HG03460 (cell line): ENCODE results near the gene AFF3.

Source experiments
- ATAC-seq: cut with Tn5 transposase; IDR thresholded peaks from one replicate; pipeline ENCODE4 v1.9.1; 2021; ENCODE audit not compliant: unreplicated experiment

AFF3 gene

DNA sequence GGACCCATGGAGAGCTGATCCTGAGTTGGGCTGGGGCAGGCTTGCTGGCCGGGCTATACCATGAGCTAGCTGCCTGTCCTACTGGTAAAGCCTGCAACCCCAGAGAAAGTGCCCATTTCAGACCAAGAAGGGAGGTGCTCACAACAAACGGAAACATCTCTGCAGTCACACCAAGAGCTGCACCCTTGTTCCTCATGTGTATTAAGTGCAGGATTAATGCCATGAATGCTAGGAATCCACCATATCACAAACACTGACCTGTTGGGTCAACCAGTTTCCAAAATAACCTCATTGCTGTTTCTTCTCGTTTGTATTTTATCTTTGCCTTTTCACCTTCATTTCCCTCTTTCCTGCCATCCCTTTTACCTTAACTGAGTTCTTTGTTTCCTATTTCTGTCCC is 69.9 kb downstream of the AFF3 start:
- no peak for ATAC-seq

DNA sequence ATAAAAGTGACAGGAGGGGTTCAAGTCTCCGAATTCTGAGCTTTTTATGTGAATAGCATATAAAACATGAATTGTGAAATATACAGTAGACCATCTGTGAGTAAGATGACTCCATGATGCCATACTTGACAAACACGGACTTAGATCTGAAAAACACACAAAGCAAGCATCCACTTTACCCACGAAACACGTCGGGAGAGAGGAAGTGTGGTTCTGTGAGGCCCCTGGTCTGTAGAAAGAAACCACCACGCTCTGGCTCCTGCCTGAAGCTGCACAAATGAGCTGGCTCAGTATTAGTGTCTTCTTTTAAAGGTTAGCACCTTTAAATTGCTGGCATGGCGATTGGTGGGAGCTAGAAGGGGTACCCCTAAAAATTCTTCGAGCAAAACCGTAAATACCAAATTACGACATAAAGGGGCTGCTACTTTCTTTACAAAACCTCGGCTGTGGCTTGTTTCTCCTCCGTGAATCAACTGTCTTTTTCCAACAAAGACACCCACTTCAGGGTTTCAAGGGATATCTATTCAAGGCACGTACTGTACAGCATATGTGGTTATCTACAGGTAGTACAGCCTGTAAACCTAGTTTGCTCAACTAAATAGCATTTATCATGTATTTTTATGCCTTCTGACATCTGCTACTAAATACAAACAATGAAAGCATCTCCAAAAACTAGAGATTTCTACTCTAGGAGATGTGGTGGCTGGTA is 70.9 kb downstream of the AFF3 start:
- no peak for ATAC-seq

DNA sequence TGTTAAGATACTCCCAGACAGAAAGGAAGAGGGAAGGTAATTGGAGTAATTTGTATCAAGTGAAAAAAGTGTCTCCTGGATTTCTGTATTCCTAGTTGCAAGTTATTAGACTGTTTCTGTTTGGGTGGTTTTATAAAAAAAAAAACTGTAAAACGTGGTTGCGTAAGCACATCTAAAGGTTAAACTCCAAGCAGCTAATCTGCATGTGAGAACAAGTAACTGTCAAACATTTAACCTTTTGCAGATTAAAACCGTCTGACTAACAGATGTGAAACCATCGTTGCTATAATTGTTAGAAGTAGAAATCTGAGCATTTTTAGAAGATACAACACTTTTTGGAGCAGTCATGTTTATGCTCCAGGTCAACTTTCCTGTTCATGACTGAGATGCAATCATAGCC is 72.3 kb downstream of the AFF3 start:
- ATAC-seq, result no peak

DNA sequence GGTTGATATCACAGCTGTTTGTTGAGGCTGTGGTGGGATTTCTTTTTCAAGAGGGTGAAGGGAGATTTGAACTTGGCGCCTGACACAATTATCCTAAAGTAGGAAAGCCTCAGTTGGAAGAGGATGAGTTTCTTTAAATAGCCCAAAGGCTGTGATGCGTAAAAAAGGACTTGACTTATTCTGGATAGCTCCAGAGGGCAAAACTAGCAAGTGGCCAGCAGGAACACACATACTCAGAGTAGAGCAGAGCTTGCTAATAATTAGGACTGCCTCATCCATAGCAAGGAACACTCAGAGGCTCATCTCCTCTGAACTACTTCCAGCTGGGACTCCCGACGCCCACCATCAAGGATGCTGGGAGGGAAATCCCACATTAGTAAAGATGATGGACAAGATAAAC is 74.0 kb downstream of the AFF3 start:
- ATAC-seq, result no peak

DNA sequence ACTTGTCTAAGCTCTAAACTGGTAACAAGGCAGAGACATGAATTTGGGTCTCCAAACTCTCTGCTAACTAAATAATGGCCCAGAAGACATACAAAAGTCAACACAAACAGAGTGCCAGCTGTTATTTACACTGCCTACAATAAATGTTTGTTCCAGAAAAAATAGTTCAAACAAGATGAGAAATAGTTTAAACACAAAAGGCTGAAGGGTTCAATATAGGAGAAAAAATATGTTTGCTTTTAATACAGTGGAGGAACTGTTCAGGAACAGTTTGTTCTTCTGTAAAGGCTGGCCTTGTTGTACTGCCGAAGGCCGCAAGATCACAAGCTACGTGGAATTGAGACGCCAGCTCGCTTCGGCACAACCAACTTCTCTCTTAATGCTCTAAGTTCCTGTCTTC is 74.6 kb downstream of the AFF3 start:
- no peak for ATAC-seq

DNA sequence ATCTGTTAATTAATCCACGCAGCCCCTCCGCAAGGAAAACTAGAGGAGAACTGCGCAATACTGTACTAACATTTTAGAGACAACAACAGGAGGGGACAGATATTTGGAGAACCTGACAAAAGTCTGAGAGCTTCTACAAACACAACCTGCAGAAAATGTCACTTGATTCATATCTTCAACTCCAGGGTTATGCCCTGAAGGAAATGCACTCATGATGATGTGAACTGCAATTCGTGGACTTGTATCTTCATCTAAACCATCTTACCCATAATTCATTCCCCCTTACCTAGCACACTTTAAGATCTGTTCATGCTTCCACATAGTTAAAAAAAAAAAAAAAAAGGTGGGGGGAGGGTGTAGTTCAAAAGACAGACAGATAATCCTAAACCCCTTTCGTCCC is 75.5 kb downstream of the AFF3 start:
- no peak for ATAC-seq

DNA sequence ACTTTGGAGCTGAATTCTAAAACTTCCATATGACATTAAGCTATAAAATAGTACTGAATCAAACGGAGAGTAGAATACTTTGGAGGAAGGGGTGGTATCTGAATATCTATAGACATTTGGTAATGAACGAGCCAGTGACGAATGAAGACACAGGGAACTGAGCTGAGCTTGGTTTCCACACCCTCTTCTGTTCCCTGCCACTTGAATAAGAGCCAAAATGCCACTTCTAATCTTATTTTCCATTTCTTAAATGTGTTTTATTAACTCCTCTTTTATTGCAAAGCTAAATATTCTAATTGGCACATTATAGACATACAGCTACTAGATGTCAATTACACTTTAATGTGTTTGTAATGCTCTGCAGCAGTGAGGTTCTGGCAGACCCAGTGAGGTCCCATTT is 76.1 kb downstream of the AFF3 start:
- no peak for ATAC-seq

DNA sequence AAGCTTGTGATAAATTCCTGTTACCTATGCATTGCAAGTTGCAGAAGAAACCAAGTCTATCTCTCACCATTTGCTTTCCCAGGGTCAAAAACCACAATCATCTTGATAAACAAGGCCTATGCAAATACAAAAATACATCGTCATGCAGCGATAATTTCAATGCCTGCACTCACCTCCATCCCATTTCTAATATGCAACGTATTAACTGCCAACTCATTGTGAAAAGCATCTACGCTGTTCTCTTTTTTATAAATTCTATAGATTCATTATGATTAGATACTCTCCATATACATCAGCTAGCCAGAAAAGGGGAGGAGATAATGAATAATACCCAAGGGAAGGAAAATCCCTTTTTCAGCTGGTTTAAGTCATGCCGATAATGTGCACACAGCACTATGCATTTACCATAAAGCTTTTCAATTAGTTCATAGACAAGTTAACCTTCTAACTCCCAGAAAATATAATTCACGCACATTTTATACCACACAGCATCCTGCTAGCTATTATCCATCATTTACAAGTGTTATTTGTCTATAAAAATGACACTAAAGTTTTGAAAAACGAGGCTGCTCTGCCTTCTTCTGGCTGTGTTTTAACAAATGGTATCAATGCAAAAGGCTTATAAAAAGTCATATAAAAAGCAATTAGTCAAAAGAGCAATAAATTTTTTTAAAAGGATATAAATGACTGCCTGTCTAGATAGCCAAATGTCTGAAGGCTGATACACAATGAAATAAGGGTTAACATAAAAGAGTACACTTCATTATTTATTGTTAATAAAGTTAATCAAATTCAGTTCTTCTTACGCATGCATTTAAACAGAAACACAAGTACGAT is 77.6 kb downstream of the AFF3 start:
- no peak for ATAC-seq

DNA sequence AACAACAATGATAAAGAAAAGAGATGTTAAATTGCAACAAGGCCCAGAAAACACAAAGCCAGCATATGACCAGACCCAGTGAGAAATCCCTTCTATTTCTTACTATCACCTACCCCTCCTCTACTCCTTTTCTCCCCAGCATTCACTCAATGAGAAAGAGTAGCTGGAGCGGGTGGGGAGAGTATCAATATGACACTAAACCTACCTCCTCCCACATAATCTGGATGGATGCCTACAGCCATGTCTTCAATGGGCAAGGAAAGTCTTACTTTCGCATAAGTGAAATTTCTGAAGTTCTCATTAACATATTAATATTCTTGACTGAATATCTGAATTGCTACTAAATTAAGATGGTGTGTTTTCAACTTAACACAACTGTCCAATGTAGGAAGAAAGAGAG is 78.2 kb downstream of the AFF3 start:
- no peak for ATAC-seq

DNA sequence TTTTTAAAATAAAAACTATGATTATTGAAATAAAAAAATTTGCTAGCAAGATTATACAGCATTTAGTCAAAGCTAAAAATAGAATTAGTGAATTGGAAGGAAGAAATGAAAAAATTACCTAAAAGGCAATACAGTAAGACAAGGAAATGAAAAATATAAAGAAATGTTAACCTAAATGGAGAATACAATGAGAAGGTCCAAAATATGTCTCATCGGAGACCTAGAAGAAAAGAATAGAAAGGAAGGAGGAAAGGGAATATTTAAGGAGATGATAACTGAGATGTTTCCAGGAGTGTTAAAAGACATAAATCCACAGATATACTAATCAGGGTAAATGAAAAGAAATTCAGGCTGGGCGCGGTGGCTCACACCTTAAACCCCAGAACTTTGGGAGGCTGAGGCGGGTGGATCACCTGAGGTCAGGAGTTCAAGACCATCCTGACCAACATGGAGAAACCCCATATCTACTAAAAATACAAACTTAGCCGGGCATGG is 78.9 kb downstream of the AFF3 start:
- ATAC-seq, result no peak

DNA sequence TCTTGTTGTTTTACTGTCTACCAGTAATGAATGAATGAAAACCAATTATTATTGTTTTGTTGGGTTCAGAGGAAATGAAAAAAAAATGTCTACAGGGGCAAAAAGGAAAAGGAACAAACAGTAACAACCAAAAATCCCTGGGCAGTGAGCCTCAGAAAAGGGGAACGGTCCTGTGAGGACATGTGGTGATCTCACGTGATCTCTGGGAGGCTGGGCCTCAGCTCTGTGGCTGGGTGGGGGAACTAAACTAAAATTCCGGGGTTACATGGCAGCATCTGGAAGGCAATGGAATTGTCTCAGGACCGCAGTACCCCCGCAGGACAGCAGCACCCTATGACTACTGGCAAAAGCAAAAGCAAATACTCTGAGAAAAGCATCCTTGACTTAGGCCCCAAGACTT is 80.1 kb downstream of the AFF3 start:
- no peak for ATAC-seq

DNA sequence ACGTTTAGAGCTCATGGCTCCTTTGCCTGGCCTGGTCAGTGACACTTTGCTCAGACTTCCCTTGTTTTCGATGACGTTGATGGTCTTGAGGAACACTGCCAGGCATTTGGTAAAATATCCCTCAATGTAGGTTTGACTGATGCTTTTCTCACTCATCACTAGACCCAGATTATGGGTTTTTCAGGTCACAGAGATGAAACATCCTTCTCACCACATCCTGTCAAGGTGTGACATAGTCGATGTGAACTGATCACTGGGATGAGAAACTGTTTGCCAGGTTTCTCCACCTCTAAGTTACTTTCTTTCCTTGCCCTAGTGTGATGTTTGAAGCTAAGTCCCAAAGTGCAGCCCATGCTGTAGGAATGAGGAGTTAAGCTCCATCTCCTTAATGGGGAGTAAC is 81.5 kb downstream of the AFF3 start:
- ATAC-seq, result no peak

DNA sequence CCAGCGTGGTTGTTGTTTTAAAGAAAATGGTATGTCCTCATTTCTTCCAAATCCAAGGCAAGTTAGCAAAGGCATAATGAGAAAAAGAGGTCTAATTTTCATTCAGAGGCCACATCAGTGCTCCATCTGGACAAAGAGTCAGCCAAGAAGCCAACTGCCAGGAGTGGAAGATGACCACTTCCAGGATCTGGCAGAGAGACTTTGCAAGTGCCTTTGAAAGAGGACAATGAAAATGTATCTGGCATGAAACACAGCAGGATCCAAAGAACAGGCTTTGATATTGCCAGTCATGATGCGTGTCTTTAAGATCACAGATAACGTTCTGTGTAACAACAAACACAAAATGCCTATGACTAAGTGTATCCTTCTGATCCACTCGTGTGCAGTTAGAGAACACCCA is 82.8 kb downstream of the AFF3 start:
- ATAC-seq, result no peak

DNA sequence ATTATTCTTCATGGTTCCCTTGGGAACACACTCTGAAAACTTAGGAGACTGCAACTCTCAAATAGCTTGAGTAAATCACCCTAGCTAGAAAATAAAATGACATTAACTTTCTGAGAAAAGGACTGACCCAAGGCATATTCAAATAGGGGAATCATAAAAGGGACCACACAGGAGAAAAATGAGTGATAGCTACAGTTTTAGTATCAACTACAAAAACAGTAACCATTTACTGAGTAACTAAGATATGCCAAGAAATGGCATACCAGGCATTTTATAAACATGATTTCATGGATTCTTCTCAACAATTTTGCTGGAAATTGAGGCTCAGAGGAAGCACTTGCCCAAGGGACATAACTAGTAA is 84.5 kb downstream of the AFF3 start:
- no peak for ATAC-seq

DNA sequence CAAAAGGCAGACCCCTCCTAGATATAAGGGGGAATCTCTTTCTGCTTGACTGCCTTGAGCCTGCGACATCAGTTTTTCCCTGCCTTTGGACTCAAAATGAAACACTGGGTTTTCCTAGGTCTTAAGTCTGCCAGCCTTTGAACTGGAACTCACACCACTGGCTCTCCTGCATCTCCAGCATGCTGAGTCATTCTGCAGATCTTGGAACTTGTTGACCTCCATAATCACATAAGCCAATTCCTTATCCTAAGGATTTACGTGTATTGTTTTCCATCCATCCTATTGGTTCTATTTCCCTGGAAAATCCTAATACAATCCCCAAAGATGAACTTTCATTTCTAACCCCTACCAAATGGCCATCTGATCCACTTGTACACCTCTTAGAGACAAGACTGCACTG is 88.0 kb downstream of the AFF3 start:
- ATAC-seq, result no peak

DNA sequence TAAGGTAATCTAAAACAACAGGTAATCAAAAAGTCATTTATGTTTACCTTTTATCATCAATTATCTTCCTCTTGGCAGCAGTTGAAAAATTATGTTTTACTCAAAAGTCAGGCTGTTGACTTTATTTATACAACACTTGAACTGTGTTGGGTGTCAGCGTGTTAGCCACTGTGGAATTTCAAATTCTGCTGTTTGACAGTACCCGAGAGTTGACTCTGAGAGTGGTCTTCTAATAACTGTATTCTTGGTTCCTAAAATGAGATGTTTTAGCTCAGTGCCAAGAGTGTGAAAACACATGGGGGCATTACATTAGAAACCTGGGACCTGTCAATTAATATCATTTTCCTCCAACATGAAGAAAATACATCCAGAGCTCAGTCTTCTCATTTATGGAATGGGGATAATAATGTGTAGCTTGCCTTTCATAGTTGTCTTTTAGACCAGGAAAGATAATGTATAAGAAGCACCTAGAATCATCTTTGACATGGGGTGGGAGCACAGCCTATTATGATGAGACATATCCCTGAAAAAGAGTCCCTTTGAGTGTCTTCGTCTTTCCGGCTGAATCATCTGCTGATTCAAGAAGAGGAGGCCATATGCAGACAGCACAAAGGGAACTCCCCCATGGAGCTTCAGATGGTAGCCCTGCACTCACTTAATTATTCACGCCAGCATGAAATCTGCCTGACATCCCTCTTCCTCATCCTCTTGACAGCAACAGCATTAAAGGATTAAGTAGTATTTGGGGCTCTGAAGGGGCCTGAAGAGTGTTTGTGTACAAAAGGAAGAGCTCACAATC is 89.1 kb downstream of the AFF3 start:
- no peak for ATAC-seq

DNA sequence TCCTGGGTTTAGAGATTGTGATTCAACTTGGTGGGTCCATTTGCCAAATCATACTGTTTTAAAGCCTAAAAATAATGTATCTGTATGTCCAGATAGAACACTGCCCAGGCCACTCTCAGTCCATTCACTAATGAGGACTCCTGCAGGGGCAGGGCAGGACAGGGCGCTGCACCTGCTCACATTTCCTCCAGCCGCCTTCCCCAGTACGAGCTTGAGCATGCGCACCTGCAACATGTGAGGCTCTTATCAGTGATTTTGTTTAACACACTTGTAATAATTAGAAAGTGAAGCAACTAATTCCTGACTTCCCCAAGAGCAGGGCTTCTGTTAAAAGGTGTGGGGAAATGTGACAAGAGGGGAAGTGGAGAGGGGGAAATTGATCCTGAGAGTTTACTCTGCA is 89.7 kb downstream of the AFF3 start:
- ATAC-seq, result no peak

DNA sequence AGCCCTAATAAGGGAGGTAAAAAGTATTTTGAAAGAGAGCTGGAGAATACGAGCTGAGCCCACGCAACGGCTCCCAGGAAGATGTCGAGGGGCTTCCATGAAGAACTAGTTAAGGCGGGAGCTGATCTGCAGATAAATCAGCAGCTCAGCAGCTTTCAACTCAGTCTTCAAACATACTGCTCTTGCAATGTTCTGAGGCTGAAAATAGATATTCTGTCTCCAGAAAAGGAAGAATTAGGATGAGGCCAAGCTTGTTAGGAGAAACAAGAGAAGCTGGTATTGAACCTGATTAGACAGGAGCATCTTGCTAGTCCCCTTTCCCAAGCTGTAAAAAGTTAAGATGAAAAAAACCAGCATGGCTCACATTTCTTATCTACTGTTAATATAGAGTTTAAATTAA is 91.1 kb downstream of the AFF3 start:
- no peak for ATAC-seq

DNA sequence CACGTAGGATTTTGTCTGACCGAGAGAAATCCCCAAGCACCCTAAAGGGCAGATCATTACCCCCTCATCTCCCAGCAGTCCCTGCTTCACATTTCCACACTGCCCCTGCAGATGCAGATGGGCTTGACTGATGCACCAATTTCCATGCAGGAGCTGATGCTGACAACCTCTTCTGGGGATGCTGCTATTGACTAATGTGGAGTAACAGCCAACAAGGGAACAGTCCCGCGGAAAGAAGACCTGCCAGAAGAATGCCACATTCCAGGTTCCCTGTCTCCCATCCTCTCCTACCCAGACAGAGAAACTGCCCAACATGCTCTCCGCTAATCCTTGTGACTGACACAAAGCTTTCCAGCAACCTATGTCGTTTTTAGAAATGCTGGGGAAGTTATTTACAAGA is 91.7 kb downstream of the AFF3 start:
- ATAC-seq, result no peak

DNA sequence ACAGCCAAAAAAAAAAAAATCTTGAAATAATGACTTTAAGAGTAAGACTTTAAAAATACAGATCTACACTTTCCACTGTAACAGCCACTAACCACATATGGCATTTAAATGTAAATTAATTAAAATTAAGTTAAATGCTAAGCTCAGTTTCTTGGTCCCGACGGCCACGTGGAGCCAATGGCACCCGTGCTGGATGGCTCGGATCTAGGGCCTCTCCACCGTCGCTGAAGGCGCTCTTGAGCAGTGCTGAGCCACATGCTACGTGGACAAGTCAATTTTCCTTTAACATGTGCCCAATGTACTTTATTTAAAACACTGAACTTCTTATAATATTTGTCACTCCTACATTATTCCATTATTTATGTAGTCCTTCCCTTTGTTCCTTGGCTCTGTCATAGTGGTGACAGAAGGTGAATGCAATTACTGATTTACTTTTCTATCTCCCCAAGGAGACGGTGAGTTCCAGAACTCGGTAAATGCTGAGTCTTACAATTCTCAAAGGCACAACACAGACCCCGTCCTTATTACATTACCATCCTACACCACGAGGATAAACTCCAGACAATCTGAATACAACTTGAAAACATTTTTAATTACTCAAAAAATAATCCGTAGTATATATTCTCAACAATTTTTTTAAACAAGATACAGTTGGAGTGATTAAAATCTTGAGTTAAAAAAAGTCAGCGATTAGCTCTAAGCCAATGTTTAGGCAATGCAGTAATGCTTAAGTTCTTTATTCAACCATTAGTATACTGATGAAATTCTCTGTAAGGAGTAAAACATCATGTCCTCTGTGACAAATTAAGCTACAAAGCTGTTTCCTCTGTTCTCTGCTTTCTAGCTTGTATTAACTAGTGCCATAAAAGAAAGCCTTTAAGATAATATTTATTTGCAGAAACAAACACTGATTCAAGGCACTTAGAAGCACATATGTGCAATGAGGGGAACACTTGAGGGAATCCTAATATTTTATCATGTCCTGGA is 95.1 kb downstream of the AFF3 start:
- ATAC-seq, result no peak

DNA sequence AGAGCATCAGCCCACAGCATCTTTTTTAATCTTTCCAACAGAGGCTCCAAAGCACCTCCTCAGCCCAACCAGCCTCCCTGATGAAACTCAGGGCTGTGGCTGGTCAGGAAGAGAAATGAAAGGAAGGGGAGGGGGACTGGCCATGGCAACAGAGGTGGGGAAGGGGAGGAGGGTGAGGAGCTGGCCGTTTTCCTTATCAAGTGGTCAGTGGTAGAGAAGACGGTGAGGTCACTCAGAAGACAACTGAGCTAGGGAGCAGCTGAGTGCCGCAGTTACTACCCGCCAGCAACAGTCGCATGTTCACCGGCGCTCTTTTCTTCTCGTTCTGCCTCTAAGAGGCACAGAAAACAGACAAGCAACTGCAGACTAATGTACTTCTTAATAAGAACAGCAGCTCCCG is 97.4 kb downstream of the AFF3 start:
- ATAC-seq, result no peak
